Measurements from ENCODE around the gene RGS9. TPM values are rescaled to one million over a fixed set of nuclear protein-coding genes. Genes with fewer than 3 reads are reported as not detected.

Gene RGS9
- total and polyA plus RNA-seq, 8 donors: 1.2 to 13.9 (median 3.4) TPM

GRCh38 chr17:65181237-65182061 is 44.3 kb downstream of the RGS9 start:
- intact Hi-C loops (cut with DNase I): no loop called here
- Histone ChIP-seq H3K27me3 (no peaks in the 10 kb centered on the region), H3K36me3 (no peaks in the 10 kb centered on the region), H3K4me1 (no peaks in the 10 kb centered on the region), H3K9me3 (no peaks in the 10 kb centered on the region), H3K4me3 (no peak overlapping the region), H3K27ac (no peak overlapping the region)
- FAIRE-seq (no peak), DNase-seq (no peak), ATAC-seq (no peak)
- TF ChIP-seq CTCF (IDR thresholded peaks at IDR 0.05): no peak
- WGBS, 2 donors: 84 to 88% methylated on average over 9 of the region's 9 CpGs

DNA sequence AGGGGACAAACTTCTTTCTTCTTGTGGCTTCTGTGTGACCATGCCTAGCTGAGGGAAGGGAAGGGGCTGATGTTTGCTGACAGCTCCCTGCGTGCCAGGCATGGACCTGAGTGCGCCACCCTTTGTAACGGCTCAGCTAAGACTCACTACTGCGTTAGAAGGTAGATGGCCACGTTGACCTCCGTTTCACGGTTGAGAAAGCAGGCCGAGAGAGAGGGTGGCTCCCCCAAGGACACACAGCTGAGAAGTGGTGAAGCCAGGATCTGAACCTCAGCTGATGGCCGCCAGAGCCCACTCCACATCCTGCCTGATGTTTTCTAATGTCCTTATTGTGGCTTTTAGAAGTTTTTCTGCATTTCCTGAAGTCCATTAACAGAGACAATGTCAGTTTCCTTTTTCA is 45.1 kb downstream of the RGS9 start:
- no peaks in the 10 kb centered on the region for H3K9me3 ChIP-seq
- no peak overlapping the region for H3K4me3 ChIP-seq
- ATAC-seq: no peak
- DNase-seq: no peak
- no peak overlapping the region for H3K27ac ChIP-seq
- no peaks in the 10 kb centered on the region for H3K4me1 ChIP-seq
- no peak for FAIRE-seq
- intact Hi-C loops (cut with DNase I): no loop called here
- no peak for TF ChIP-seq CTCF (IDR thresholded peaks at IDR 0.05)
- H3K36me3 ChIP-seq: no peaks in the 10 kb centered on the region
- no peaks in the 10 kb centered on the region for H3K27me3 ChIP-seq
- WGBS, 2 donors: 75 to 82% methylated on average over 9 of the region's 9 CpGs

DNA sequence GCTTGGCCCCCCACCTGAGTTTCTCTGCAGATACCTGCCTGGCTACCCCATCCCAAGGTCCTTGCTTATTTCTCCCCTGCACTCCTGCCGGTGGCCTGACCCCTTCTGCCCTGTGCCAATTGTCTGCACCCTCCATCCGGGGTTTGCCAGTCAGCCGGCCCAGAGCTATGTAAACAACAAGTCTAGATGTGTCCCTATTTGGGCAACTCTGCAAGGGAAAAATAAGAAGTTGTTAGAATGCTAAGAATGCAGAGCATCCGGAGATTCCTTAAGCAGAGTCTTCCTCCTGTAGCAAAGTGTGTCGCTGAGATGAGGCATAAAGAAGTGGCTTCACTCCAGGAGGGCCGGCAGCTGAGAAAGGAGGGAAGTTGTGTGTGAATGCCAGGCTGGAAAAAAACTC is 46.6 kb downstream of the RGS9 start:
- TF ChIP-seq CTCF (IDR thresholded peaks at IDR 0.05): no peak
- no peaks in the 10 kb centered on the region for H3K36me3 ChIP-seq

GRCh38 chr17:65184235-65184959 is 47.2 kb downstream of the RGS9 start:
- no peak overlapping the region for H3K4me3 ChIP-seq
- no peaks in the 10 kb centered on the region for H3K36me3 ChIP-seq
- H3K4me1 ChIP-seq: no peaks in the 10 kb centered on the region
- no peaks in the 10 kb centered on the region for H3K9me3 ChIP-seq
- no peak overlapping the region for H3K27ac ChIP-seq
- WGBS, 2 donors: 48 to 50% methylated on average over 5 of the region's 5 CpGs
- intact Hi-C loops (cut with DNase I): no loop called here
- FAIRE-seq: no peak
- ATAC-seq: no peak
- TF ChIP-seq CTCF (IDR thresholded peaks at IDR 0.05): no peak
- no peaks in the 10 kb centered on the region for H3K27me3 ChIP-seq
- DNase-seq: no peak

More for the DNA sequence above, 46.6 kb downstream of the RGS9 start:
- ATAC-seq (no peak), FAIRE-seq (no peak), DNase-seq (no peak)
- WGBS, 2 donors: 43 to 45% methylated on average over 6 of the region's 6 CpGs
- no peaks in the 10 kb centered on the region for H3K9me3 ChIP-seq
- intact Hi-C loops (cut with DNase I): no loop called here
- no peaks in the 10 kb centered on the region for H3K27me3 ChIP-seq
- H3K27ac ChIP-seq: no peak overlapping the region
- no peak overlapping the region for H3K4me3 ChIP-seq
- H3K4me1 ChIP-seq: no peaks in the 10 kb centered on the region

- no peak for TF ChIP-seq CTCF (IDR thresholded peaks at IDR 0.05)
- Histone ChIP-seq H3K4me1 (no peaks in the 10 kb centered on the region), H3K4me3 (no peak overlapping the region), H3K9me3 (no peaks in the 10 kb centered on the region), H3K27ac (no peak overlapping the region), H3K36me3 (no peaks in the 10 kb centered on the region), H3K27me3 (no peaks in the 10 kb centered on the region)
- intact Hi-C loops (cut with DNase I): no loop called here
- ATAC-seq (no peak), FAIRE-seq (no peak), DNase-seq (no peak)
- WGBS, 2 donors: 57 to 64% methylated on average over 4 of the region's 4 CpGs
Measured at GRCh38 chr17:65185062-65185461, 47.9 kb downstream of the RGS9 start.

Data from pancreas (tissue), 10 donors.